OCI-LY7 (cell line): Measurements from ENCODE around the gene PCDH10. TPM values are rescaled to one million over a fixed set of nuclear protein-coding genes. Genes with fewer than 3 reads are reported as not detected.

Source experiments
- BruUV-seq: library from RNA; stranded (reverse); fragments of 400-500 nt; replicated peaks from 2 replicates; lab custom pipeline; 2021; lab: Mats Ljungman, UMichigan
- CTCF ChIA-PET: fragments of 300-600 bp; sonication (Branson Sonifier 250); formaldehyde crosslinking; loops from one replicate; lab custom pipeline; 2022; ENCODE audit warnings: antibody characterized with exemption; ENCODE audit not compliant: unreplicated experiment; lab: Charles Lee
- POLR2A ChIA-PET: fragments of 300-600 bp; sonication (Branson Sonifier 250); formaldehyde crosslinking; loops from one replicate; lab custom pipeline; 2022; ENCODE audit warnings: antibody characterized with exemption; lab: Charles Lee
- DNase-seq: peaks from one replicate; pipeline ENCODE4 v3.0.0-alpha.2; 2015; ENCODE audit warnings: low spot score
- H2AFZ ChIP-seq: fragments of 200-600 bp; sonication (generic), shearing (Covaris generic); 2 replicates; pipeline ENCODE4 v1.6.1; 2014; ENCODE audit warnings: mild to moderate bottlenecking, antibody characterized with exemption, low read length, moderate library complexity
- H3K27ac ChIP-seq: fragments of 200-600 bp; sonication (generic); 2 replicates; pipeline ENCODE4 v1.5.1; 2014; ENCODE audit warnings: mixed run types, low read depth, mild to moderate bottlenecking, moderate library complexity, low read length, inconsistent platforms; ENCODE audit not compliant: poor library complexity, severe bottlenecking
- H3K36me3 ChIP-seq: fragments of 200-600 bp; sonication (generic); 2 replicates; pipeline ENCODE4 v1.6.1; 2014; ENCODE audit warnings: mild to moderate bottlenecking, antibody characterized with exemption, low read length, moderate library complexity, mixed read lengths; ENCODE audit not compliant: insufficient read depth
- H3K4me1 ChIP-seq: fragments of 200-600 bp; sonication (generic); 2 replicates; pipeline ENCODE4 v1.5.1; 2014; ENCODE audit warnings: mild to moderate bottlenecking, low read length; ENCODE audit not compliant: insufficient read depth, poor library complexity, severe bottlenecking
- H3K4me2 ChIP-seq: fragments of 200-600 bp; sonication (generic); 2 replicates; pipeline ENCODE4 v1.6.1; 2014; ENCODE audit warnings: mild to moderate bottlenecking, low read length
- H3K4me3 ChIP-seq: fragments of 200-600 bp; sonication (generic); 2 replicates; pipeline ENCODE4 v1.5.1; 2014; ENCODE audit warnings: mild to moderate bottlenecking, low read depth, low read length; ENCODE audit not compliant: poor library complexity, severe bottlenecking
- H3K79me2 ChIP-seq: fragments of 200-600 bp; sonication (generic); 2 replicates; pipeline ENCODE4 v1.6.1; 2016; ENCODE audit warnings: low read depth, mild to moderate bottlenecking, low read length, moderate library complexity, mixed read lengths; ENCODE audit not compliant: insufficient read depth
- H3K9me2 ChIP-seq: fragments of 200-600 bp; sonication (generic); 2 replicates; pipeline ENCODE4 v1.6.1; 2016; ENCODE audit warnings: mild to moderate bottlenecking, low read length, mixed read lengths; ENCODE audit not compliant: insufficient read depth
- H3K9me3 ChIP-seq: fragments of 200-600 bp; sonication (generic); 2 replicates; pipeline ENCODE4 v1.6.1; 2014; ENCODE audit warnings: mild to moderate bottlenecking, mixed run types, low read length, mixed read lengths
- H4K20me1 ChIP-seq: fragments of 200-600 bp; sonication (generic); 2 replicates; pipeline ENCODE4 v1.6.1; 2014; ENCODE audit warnings: mild to moderate bottlenecking, antibody characterized with exemption, low read length, moderate library complexity, mixed read lengths; ENCODE audit not compliant: insufficient read depth
- CTCF ChIP-seq: fragments of 200-600 bp; sonication (generic); conservative IDR thresholded peaks from 2 replicates; pipeline ENCODE4 v1.5.1; 2014; ENCODE audit warnings: mild to moderate bottlenecking, antibody characterized with exemption, low read length, moderate library complexity, mixed read lengths
- EZH2phosphoT487 ChIP-seq: fragments of 200-600 bp; sonication (generic); IDR thresholded peaks from 2 replicates; pipeline ENCODE4 v1.6.1; 2018; ENCODE audit warnings: low read depth, borderline replicate concordance, mild to moderate bottlenecking, mixed run types, antibody characterized with exemption, low read length, moderate library complexity, mixed read lengths
- intact Hi-C: fragments of 100-400 bp; cut with micrococcal nuclease; formaldehyde crosslinking; loops from one replicate; pipeline ENCODE4 v1.10.0; 2022; ENCODE audit not compliant: unreplicated experiment
- total RNA-seq, 2 experiments: library from RNA; depleted of rRNA in 1 of 2; stranded (reverse); fragments of >200 nt in 1 of 2; shearing (Covaris generic) in 1 of 2; gene quantifications; 2 replicates each; pipeline ENCODE4 v1.2.3, GENCODE V29; 2014 to 2022

The PCDH10 gene
- total RNA-seq, 2 experiments from 2014 or later: not detected

- Histone ChIP-seq H3K4me3 (no peak overlapping the region), H3K9me2 (no peaks in the 10 kb centered on the region), H3K9me3 (no peaks in the 10 kb centered on the region), H3K4me2 (no peak overlapping the region), H3K27ac (no peak overlapping the region), H2AFZ (no peak overlapping the region), H3K4me1 (no peaks in the 10 kb centered on the region), H3K36me3 (no peaks in the 10 kb centered on the region), H4K20me1 (no peaks in the 10 kb centered on the region), H3K79me2 (no peaks in the 10 kb centered on the region)
- DNase-seq: no peak
- no peak for TF ChIP-seq CTCF
- no peak for TF ChIP-seq EZH2phosphoT487
- ChIA-PET POLR2A (no interaction called here), CTCF (no interaction called here)
- intact Hi-C loops: no loop called here
- BruUV-seq: no TSS peak
These were observed 17.1 kb upstream of the PCDH10 start for GRCh38 chr4:133131829-133132460.

- Histone ChIP-seq H2AFZ (no peak overlapping the region), H3K9me2 (no peaks in the 10 kb centered on the region), H3K27ac (no peak overlapping the region), H3K9me3 (no peaks in the 10 kb centered on the region), H4K20me1 (no peaks in the 10 kb centered on the region), H3K36me3 (no peaks in the 10 kb centered on the region), H3K4me1 (no peaks in the 10 kb centered on the region), H3K79me2 (no peaks in the 10 kb centered on the region), H3K4me3 (no peak overlapping the region), H3K4me2 (no peak overlapping the region)
- no peak for DNase-seq
- no TSS peak for BruUV-seq
- no peak for TF ChIP-seq EZH2phosphoT487
- TF ChIP-seq CTCF: no peak
- CTCF ChIA-PET: no interaction called here
- intact Hi-C loops: no loop called here
- POLR2A ChIA-PET: no interaction called here
These were observed 12.3 kb upstream of the PCDH10 start for GRCh38 chr4:133136833-133137232.

- Histone ChIP-seq H3K9me3 (no peaks in the 10 kb centered on the region), H3K27ac (no peak overlapping the region), H4K20me1 (no peaks in the 10 kb centered on the region), H3K4me3 (no peak overlapping the region), H3K79me2 (no peaks in the 10 kb centered on the region), H3K4me1 (no peaks in the 10 kb centered on the region), H2AFZ (no peak overlapping the region), H3K36me3 (no peaks in the 10 kb centered on the region), H3K4me2 (no peak overlapping the region), H3K9me2 (no peaks in the 10 kb centered on the region)
- BruUV-seq: no TSS peak
- no peak for DNase-seq
- CTCF ChIA-PET: no interaction called here
- TF ChIP-seq CTCF: 0 out of 2 replicates have a peak, but pooled peaks have one; percentile 19
- TF ChIP-seq EZH2phosphoT487: no peak
- intact Hi-C loops: no loop called here
- POLR2A ChIA-PET: no interaction called here
These were observed 11.5 kb upstream of the PCDH10 start for GRCh38 chr4:133137571-133137970.
